ENCODE measurements around the gene ARHGEF16.

DNA sequence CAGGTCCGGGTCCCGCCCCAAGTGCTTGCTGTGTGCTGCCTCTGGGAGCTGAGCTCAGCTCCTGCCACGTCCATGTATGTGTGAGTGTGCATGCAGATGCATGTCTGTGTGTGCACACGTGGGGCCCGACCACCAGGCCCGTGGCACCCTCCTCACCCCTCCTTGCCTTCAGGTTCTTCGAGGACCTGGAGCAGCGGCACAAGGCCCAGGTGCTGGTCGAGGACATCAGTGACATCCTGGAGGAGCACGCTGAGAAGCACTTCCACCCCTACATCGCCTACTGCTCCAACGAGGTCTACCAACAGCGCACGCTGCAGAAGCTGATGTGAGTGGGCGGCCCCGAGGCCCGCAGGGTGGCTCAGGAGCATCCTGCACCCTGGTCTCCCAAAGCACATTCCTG, 18.4 kb downstream of the ARHGEF16 start:
- TF ChIP-seq ZBTB7A (IDR thresholded peaks at IDR 0.05; ENCODE audit: low read depth), result no peak
- TF ChIP-seq CEBPB (IDR thresholded peaks at IDR 0.05), result no peak
- TF ChIP-seq CREB1 (IDR thresholded peaks at IDR 0.05; ENCODE audit: low read depth), result no peak
- no peak for TF ChIP-seq TAF1 (IDR thresholded peaks at IDR 0.05; ENCODE audit: low read depth)
- TF ChIP-seq TCF12 (IDR thresholded peaks at IDR 0.05; ENCODE audit: low read depth), result no peak
- no peak for TF ChIP-seq FOXM1 (IDR thresholded peaks at IDR 0.05; ENCODE audit: borderline replicate concordance, low read depth)
- no peak for TF ChIP-seq RAD21 (IDR thresholded peaks at IDR 0.05; ENCODE audit: low read depth)

Measured in Ishikawa (cell line).